Skeletal muscle tissue (tissue), 4 donors: ENCODE results near the gene FANCD2. TPM values are rescaled to one million over a fixed set of nuclear protein-coding genes. Genes with fewer than 3 reads are reported as not detected.

Source experiments
- H3K27ac ChIP-seq: one replicate; pipeline ENCODE4 v1.7.0; 2013; ENCODE audit warnings: mild to moderate bottlenecking, low read depth, low read length, inconsistent platforms
- H3K27me3 ChIP-seq, 3 donors: one replicate each; pipeline ENCODE4 v1.7.0; 2013; ENCODE audit warnings: low read length in 3 of 3; ENCODE audit not compliant: control insufficient read depth in 3 of 3, insufficient read depth in 3 of 3
- H3K36me3 ChIP-seq, 3 donors: one replicate each; pipeline ENCODE4 v1.7.0; 2013; ENCODE audit warnings: low read length in 3 of 3; ENCODE audit not compliant: control insufficient read depth in 3 of 3, insufficient read depth in 3 of 3
- H3K4me1 ChIP-seq, 3 donors: one replicate each; pipeline ENCODE4 v1.7.0; 2013; ENCODE audit warnings: low read length in 3 of 3, mild to moderate bottlenecking in 3 of 3; ENCODE audit not compliant: control insufficient read depth in 3 of 3, insufficient read depth in 3 of 3
- H3K4me3 ChIP-seq, 3 donors: one replicate each; pipeline ENCODE4 v1.7.0; 2013; ENCODE audit warnings: low read length in 3 of 3
- H3K9ac ChIP-seq, 3 donors: one replicate each; pipeline ENCODE4 v1.7.0; 2013; ENCODE audit warnings: low read length in 3 of 3, mild to moderate bottlenecking in 3 of 3, moderate library complexity in 2 of 3, low read depth in 1 of 3
- H3K9me3 ChIP-seq, 3 donors: one replicate each; pipeline ENCODE4 v1.7.0; 2013; ENCODE audit warnings: low read length in 3 of 3; ENCODE audit not compliant: control insufficient read depth in 3 of 3
- total RNA-seq: library from RNA; depleted of rRNA; stranded (reverse); fragments of >200 nt; gene quantifications from one replicate; pipeline ENCODE4 v1.2.3, GENCODE V29; 2014
- donor health status: Osteomylitis.

The FANCD2 gene
- total RNA-seq, 1 donor from 2014 or later, result 11.5 TPM

DNA sequence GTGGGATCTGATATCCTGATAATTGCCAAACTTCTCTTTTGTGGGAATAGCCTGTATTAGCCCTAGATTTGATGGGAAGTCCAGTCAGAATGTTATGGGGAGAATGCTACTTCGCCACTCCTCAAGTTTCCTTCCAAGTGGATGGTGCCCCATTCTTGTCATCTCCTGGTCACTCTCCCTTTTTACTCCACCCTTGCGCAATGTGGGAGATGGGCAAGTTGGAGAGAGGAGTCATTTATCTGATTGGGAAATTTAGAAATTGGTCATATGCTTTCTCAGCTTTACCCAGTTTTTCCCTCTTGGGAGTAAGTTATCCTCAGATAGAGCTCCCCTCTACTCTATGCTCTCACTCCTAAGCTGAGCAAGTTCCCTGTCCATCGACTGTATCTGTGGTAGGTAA lies 67.4 kb downstream of the FANCD2 start:
- H3K4me3 ChIP-seq, result no peak overlapping the region
- no peaks in the 10 kb centered on the region for H3K4me1 ChIP-seq
- no peak overlapping the region for H3K9ac ChIP-seq
- H3K27ac ChIP-seq, result no peak overlapping the region
- peaks cover 0 to 1% (median 0%) of the 10 kb centered on the region in 3 donors for H3K36me3 ChIP-seq
- H3K9me3 ChIP-seq, result no peaks in the 10 kb centered on the region
- H3K27me3 ChIP-seq, result no peaks in the 10 kb centered on the region

DNA sequence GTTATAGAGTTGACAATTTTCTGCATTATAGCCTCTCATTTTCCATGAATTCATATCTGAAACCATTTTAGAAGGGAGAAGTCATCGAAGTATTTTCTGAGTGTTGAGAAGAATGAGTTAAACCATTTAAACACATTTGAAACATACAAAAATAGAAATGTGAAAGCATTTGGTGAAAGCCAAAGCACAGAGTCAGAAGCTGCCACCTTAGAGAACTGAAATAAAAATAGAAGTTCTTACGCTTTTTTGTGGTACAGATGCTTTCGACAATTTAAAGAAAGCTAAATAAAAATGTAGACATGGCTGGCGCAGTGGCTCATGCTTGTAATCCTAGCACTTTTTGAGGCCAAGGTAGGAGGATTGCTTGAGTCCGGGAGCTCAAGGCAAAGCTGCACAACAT lies 72.8 kb downstream of the FANCD2 start:
- Histone ChIP-seq H3K4me3 (no peak overlapping the region), H3K36me3 (no peaks in the 10 kb centered on the region), H3K9ac (no peak overlapping the region), H3K9me3 (no peaks in the 10 kb centered on the region), H3K27me3 (no peaks in the 10 kb centered on the region), H3K4me1 (no peaks in the 10 kb centered on the region), H3K27ac (no peak overlapping the region)

DNA sequence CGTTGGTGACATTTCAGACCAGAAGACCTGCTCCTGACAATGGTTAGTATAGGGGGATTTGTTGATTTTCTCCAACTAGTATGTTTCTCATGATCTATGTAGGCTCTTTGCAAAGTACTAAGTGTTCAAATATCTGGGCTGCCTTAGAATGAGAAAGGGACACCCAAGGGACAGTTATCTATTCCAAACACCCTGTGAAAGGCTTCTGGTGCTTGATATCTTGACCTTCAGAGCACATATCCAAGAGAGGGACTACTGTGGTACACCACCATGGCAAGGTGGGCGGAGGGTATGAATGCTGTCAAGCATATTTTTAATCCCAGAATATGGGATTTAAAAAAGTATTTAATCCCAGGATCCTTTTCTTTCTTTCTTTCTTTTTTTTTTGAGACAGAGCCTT lies 80.7 kb downstream of the FANCD2 start:
- Histone ChIP-seq H3K9ac (no peak overlapping the region), H3K27me3 (peaks cover 5 to 8% (median 7%) of the 10 kb centered on the region in 3 donors), H3K4me1 (no peaks in the 10 kb centered on the region), H3K9me3 (no peaks in the 10 kb centered on the region), H3K27ac (no peak overlapping the region), H3K36me3 (no peaks in the 10 kb centered on the region), H3K4me3 (no peak overlapping the region)

DNA sequence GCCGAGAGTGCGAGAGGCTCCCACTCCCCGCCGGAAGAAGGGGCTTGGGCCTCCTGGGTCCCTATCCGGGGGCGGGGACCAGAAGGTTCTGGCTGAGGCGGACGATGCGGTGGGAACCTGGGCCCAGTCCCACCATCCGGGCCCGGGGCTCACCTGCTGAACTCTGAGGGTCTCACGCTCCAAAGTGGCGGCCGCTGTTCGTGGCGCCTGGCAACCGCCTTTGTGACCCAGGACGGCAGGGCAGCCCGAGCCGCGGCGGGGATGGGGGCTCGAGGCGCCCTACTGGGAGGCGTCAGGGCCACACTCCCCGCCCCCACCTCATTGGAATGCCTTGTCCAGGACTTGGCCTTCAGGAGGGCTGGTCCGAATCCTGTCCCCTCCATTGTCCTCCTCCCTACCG lies 81.9 kb downstream of the FANCD2 start, which contains the start of gene FANCD2OS:
FANCD2OS (minus strand) TSS at position 165 of the 400 bp plus-strand sequence. CDS start 3,481 bp downstream, outside the sequence.
- Histone ChIP-seq H3K4me1 (no peaks in the 10 kb centered on the region), H3K27ac (no peak within 1 kb of the TSS), H3K9ac (no peak within 1 kb of the TSS), H3K4me3 (no peak within 1 kb of the TSS), H3K27me3 (peaks cover 5 to 8% (median 7%) of the 10 kb centered on the region in 3 donors), H3K36me3 (no peaks in the 10 kb centered on the region), H3K9me3 (no peaks in the 10 kb centered on the region)

DNA sequence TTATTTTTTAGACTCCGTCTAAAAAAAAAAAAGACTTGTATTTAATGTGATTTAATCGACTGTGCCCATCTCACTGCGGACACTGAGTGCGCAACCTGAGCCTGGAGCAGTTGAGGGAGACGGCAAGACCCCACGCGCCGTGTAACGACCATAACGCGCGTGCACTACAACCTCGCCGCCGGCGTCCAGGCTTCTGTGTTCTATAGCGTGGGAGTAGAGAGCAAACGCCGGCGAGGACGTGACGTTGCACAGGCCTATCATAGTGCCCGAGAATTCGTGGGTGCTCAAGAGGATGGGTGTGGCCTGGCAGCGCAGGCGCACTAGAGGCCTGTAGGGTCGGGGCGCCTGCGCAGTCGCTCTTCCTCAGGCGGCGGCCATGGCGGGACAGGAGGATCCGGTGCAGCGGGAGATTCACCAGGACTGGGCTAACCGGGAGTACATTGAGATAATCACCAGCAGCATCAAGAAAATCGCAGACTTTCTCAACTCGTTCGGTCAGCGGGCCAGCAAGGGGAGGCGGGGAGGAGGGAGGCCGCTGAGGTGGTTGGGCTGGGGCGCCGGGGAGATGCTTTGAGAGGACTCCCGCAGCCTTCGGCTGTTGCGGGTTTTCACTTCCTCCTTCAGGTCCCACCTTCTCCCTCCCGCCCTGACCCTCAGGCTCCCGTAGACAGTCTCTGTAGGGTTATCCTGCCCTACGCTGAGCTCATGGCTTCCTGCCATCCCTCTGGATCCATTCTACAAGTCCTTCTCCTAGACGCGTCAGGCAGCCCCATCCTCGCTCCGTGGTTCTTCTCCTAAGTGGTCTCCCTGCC lies 89.3 kb downstream of the FANCD2 start, which contains the start of gene BRK1:
BRK1 (plus strand) TSS at position 350 of the 812 bp plus-strand sequence; CDS start at position 377, 27 bp downstream.
- H3K9ac ChIP-seq, result peak within 1 kb of the TSS; percentile 78 to 96 (median 79)
- peak within 1 kb of the TSS; percentile 88 to 100 (median 100) for H3K4me3 ChIP-seq
- H3K4me1 ChIP-seq, result peaks cover 10 to 22% (median 13%) of the 10 kb centered on the region in 3 donors
- no peaks in the 10 kb centered on the region for H3K9me3 ChIP-seq
- no peaks in the 10 kb centered on the region for H3K27me3 ChIP-seq
- peak within 1 kb of the TSS; percentile 57 for H3K27ac ChIP-seq
- H3K36me3 ChIP-seq, result peaks cover 0 to 5% (median 2%) of the 10 kb centered on the region in 3 donors

DNA sequence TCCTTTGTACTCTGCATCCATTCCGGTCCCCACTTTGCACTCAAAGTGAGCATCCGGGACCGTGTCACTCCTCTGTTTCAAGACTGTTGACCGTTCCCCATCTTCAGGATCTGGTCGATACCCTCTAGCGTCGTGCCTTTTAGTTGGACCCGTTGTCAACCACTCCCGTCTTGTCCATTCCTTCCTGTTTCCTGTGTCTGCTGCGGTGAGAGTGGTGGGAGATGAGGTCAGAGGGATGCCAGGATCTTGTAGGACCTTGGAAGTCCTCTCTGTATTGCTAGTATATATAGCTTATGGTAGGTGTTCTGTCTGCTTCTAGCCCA lies 89.9 kb downstream of the FANCD2 start:
- peak overlapping the region; percentile 88 to 100 (median 100) for H3K4me3 ChIP-seq
- H3K4me1 ChIP-seq, result peaks cover 10 to 22% (median 13%) of the 10 kb centered on the region in 3 donors
- peaks cover 3 to 5% (median 4%) of the 10 kb centered on the region in 3 donors for H3K36me3 ChIP-seq
- no peaks in the 10 kb centered on the region for H3K27me3 ChIP-seq
- H3K9ac ChIP-seq, result peak overlapping the region; percentile 78 to 96 (median 79)
- peak overlapping the region; percentile 57 for H3K27ac ChIP-seq
- H3K9me3 ChIP-seq, result no peaks in the 10 kb centered on the region

DNA sequence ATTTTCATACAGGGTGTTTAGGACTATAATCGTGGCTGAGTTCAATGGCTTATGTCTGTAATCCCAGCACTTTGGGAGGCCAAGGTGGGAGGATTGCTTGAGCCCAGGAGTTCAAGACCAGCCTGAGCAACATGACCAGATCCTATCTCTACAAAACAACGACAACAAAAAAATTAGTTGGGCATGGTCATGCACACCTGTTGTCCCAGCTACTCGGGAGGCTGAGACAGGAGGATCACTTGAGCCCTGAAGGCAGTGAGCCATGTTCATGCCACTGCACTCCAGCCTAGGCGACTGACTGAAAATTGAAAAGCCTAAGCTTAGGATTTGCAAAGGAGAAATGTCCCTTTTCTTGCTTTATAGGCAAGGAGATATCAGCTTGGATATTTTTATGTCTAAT lies 90.7 kb downstream of the FANCD2 start:
- Histone ChIP-seq H3K36me3 (peaks cover 3 to 7% (median 5%) of the 10 kb centered on the region in 3 donors), H3K9ac (peak overlapping the region in 1 of 3 donors; percentile 79), H3K4me1 (peaks cover 10 to 22% (median 13%) of the 10 kb centered on the region in 3 donors), H3K27ac (no peak overlapping the region), H3K27me3 (no peaks in the 10 kb centered on the region), H3K9me3 (no peaks in the 10 kb centered on the region), H3K4me3 (peak overlapping the region in 1 of 3 donors; percentile 88)

DNA sequence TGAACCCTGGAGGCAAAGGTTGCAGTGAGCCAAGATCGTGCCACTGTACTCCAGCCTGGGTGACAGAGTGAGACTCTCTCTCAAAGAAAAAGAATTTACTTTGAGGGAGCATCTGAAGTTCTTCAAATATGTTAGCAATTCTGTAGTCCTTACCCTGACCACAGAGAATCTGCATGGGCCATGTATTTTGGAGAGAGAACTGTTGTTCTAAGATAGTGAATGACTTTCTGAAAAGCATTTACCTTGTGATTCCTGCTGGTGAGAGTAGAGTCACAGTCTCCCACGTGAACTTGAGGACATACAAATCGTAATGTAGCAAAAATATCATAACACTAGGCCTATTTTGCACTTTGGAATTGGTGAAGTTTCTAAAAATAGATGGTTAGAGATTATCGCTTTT lies 93.1 kb downstream of the FANCD2 start:
- no peak overlapping the region for H3K4me3 ChIP-seq
- no peaks in the 10 kb centered on the region for H3K9me3 ChIP-seq
- H3K27ac ChIP-seq, result no peak overlapping the region
- no peaks in the 10 kb centered on the region for H3K27me3 ChIP-seq
- H3K36me3 ChIP-seq, result peaks cover 3 to 12% (median 5%) of the 10 kb centered on the region in 3 donors
- no peak overlapping the region for H3K9ac ChIP-seq
- H3K4me1 ChIP-seq, result peaks cover 10 to 22% (median 13%) of the 10 kb centered on the region in 3 donors

DNA sequence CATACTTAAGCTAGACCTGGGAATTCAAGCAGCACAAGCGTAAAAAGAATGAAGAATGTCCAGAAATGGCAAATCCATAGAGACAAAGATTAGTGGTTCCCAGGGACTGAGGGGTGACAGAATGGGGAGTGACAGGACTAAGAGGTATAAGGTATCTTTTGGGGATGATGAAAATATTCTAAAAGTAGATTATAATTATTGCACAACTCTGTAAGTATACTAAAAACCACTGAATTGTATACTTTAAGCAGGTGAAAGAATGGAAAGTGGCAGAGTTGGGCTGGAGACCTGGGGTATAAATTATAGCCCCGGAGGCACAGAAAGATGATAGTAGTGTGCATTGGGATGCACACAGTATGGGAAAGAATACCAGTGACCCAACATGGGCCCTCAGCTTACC lies 94.8 kb downstream of the FANCD2 start:
- H3K27ac ChIP-seq, result no peak overlapping the region
- H3K9ac ChIP-seq, result no peak overlapping the region
- H3K36me3 ChIP-seq, result peaks cover 8 to 23% (median 18%) of the 10 kb centered on the region in 3 donors
- H3K9me3 ChIP-seq, result no peaks in the 10 kb centered on the region
- peaks cover 10 to 14% (median 14%) of the 10 kb centered on the region in 3 donors for H3K4me1 ChIP-seq
- H3K27me3 ChIP-seq, result no peaks in the 10 kb centered on the region
- no peak overlapping the region for H3K4me3 ChIP-seq

DNA sequence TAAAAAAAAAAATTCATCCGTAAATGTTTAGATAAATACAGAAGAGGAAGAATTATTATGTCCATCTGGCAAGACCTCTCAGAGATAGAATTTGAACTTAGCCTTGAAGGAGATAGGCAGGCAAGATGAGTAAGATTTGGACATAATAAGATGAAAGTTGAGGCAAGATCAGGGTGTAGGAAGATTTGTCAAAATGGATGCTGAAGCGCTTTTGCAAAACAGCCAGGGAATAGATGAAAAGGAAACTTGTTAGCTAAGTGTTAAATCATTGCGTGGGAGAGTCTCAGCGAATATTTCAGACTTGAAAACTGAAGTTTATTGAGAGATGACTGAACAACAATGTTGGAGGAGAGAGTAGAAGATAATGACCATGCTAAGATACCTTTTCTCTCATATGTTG lies 96.5 kb downstream of the FANCD2 start:
- Histone ChIP-seq H3K27ac (no peak overlapping the region), H3K9ac (no peak overlapping the region), H3K9me3 (no peaks in the 10 kb centered on the region), H3K4me1 (peaks cover 0 to 3% (median 0%) of the 10 kb centered on the region in 3 donors), H3K27me3 (no peaks in the 10 kb centered on the region), H3K4me3 (no peak overlapping the region), H3K36me3 (peaks cover 20 to 32% (median 32%) of the 10 kb centered on the region in 3 donors)
